GM23338 (cell line): ENCODE data around the gene CACNB2. TPM values are rescaled to one million over a fixed set of nuclear protein-coding genes. Genes with fewer than 3 reads are reported as not detected.

Experiments
- ATAC-seq: fragments of 200-7000 bp; cut with Tn5 transposase; 3 replicates; pipeline ENCODE4 v1.9.1; 2020
- DNase-seq: peaks from one replicate; pipeline ENCODE4 v3.0.0-alpha.2; 2015; ENCODE audit warnings: low spot score
- H2AFZ ChIP-seq: fragments of 200-600 bp; sonication (generic); 2 replicates; pipeline ENCODE4 v1.8.0; 2016; ENCODE audit warnings: antibody characterized with exemption, mild to moderate bottlenecking, moderate library complexity
- H3F3A ChIP-seq: fragments of 200-600 bp; sonication (generic); replicated peaks from 2 replicates; pipeline ENCODE4 v1.8.0; 2017; ENCODE audit warnings: antibody characterized with exemption, mixed run types, low read depth
- H3K27ac ChIP-seq: fragments of 200-600 bp; sonication (generic); 2 replicates; pipeline ENCODE4 v1.6.1; 2016; ENCODE audit warnings: low read depth
- H3K27me3 ChIP-seq: fragments of 200-600 bp; sonication (generic); 2 replicates; pipeline ENCODE4 v1.8.0; 2016; ENCODE audit warnings: mild to moderate bottlenecking, mixed run types, moderate library complexity; ENCODE audit not compliant: insufficient read depth
- H3K36me3 ChIP-seq: fragments of 200-600 bp; sonication (generic); 2 replicates; pipeline ENCODE4 v1.8.0; 2016; ENCODE audit warnings: mild to moderate bottlenecking; ENCODE audit not compliant: insufficient read depth
- H3K4me1 ChIP-seq: fragments of 200-600 bp; sonication (generic); 2 replicates; pipeline ENCODE4 v1.8.0; 2016; ENCODE audit warnings: mild to moderate bottlenecking, moderate library complexity; ENCODE audit not compliant: insufficient read depth
- H3K4me2 ChIP-seq: fragments of 200-600 bp; sonication (generic); 2 replicates; pipeline ENCODE4 v1.7.1; 2017; ENCODE audit warnings: mixed run types
- H3K4me3 ChIP-seq: fragments of 200-600 bp; sonication (generic); 2 replicates; pipeline ENCODE4 v1.6.1; 2016; ENCODE audit warnings: mixed run types
- H3K79me2 ChIP-seq: fragments of 200-600 bp; sonication (generic); replicated peaks from 2 replicates; pipeline ENCODE4 v1.8.0; 2017; ENCODE audit warnings: mild to moderate bottlenecking; ENCODE audit not compliant: insufficient read depth
- H3K9me2 ChIP-seq: fragments of 200-600 bp; sonication (generic); 2 replicates; pipeline ENCODE4 v1.8.0; 2017; ENCODE audit not compliant: insufficient read depth
- H4K20me1 ChIP-seq: fragments of 200-600 bp; sonication (generic); replicated peaks from 2 replicates; pipeline ENCODE4 v1.8.0; 2017; ENCODE audit warnings: mild to moderate bottlenecking; ENCODE audit not compliant: insufficient read depth
- H3K27ac Mint-ChIP-seq: 2 replicates; pipeline ENCODE4 v1.8.0; 2020; ENCODE audit warnings: inconsistent platforms, mild to moderate bottlenecking, moderate library complexity, mixed read lengths
- H3K27me3 Mint-ChIP-seq: 3 replicates; pipeline ENCODE4 v1.8.0; 2022; ENCODE audit warnings: low read depth, mild to moderate bottlenecking, moderate library complexity, mixed read lengths, inconsistent platforms; ENCODE audit not compliant: insufficient read depth, poor library complexity
- H3K36me3 Mint-ChIP-seq: 3 replicates; pipeline ENCODE4 v1.8.0; 2021; ENCODE audit warnings: low read depth, mild to moderate bottlenecking, inconsistent platforms, moderate library complexity, mixed read lengths
- H3K4me1 Mint-ChIP-seq: 3 replicates; pipeline ENCODE4 v1.8.0; 2020; ENCODE audit warnings: mild to moderate bottlenecking, inconsistent platforms, mixed read lengths
- H3K4me3 Mint-ChIP-seq: 3 replicates; pipeline ENCODE4 v1.8.0; 2021; ENCODE audit warnings: moderate library complexity, mild to moderate bottlenecking, inconsistent platforms, mixed read lengths
- H3K9me3 Mint-ChIP-seq: 3 replicates; pipeline ENCODE4 v1.8.0; 2020; ENCODE audit warnings: moderate library complexity, mild to moderate bottlenecking, inconsistent platforms, mixed read lengths
- CREB1 ChIP-seq: fragments of 250-450 bp; sonication (Bioruptor Pico); IDR thresholded peaks from 2 replicates; pipeline ENCODE4 v1.5.0; 2020; ENCODE audit warnings: low read depth, mild to moderate bottlenecking, moderate library complexity
- EZH2 ChIP-seq: fragments of 200-600 bp; sonication (generic); IDR thresholded peaks from one replicate; pipeline ENCODE4 v1.8.0; 2017; ENCODE audit warnings: antibody characterized with exemption, mild to moderate bottlenecking, low read depth; ENCODE audit not compliant: unreplicated experiment
- EZH2phosphoT487 ChIP-seq: fragments of 200-600 bp; sonication (generic); IDR thresholded peaks from one replicate; pipeline ENCODE4 v1.8.1; 2018; ENCODE audit warnings: antibody characterized with exemption; ENCODE audit not compliant: unreplicated experiment
- JUNB ChIP-seq: IDR thresholded peaks from one replicate; pipeline ENCODE4 v1.6.1; 2016; ENCODE audit warnings: antibody characterized with exemption; ENCODE audit not compliant: unreplicated experiment
- NANOG ChIP-seq: IDR thresholded peaks from 2 replicates; pipeline ENCODE4 v1.6.1; 2016; ENCODE audit warnings: antibody characterized with exemption, borderline replicate concordance
- POLR2AphosphoS5 ChIP-seq: IDR thresholded peaks from 2 replicates; pipeline ENCODE4 v1.6.1; 2016; ENCODE audit warnings: antibody characterized with exemption, low read depth
- ZNF114 ChIP-seq: fragments of 250-450 bp; sonication (Bioruptor Pico); IDR thresholded peaks from 2 replicates; pipeline ENCODE4 v1.5.0; 2020; ENCODE audit warnings: mild to moderate bottlenecking, moderate library complexity
- ZNF331 ChIP-seq: fragments of 250-450 bp; sonication (Bioruptor Pico); IDR thresholded peaks from 2 replicates; pipeline ENCODE4 v1.5.0; 2020; ENCODE audit warnings: low read depth, mild to moderate bottlenecking, moderate library complexity
- polyA plus RNA-seq: library from polyadenylated mRNA; unstranded; fragments of >200 nt; fragmentation: Nextera tagmentation; extraction: Ambion mirVana; gene quantifications from 2 replicates; pipeline ENCODE4 v1.2.1, GENCODE V29; 2016
- total RNA-seq: library from RNA; depleted of rRNA; stranded (reverse); fragments of >200 nt; shearing (Covaris generic); gene quantifications from 2 replicates; pipeline ENCODE4 v1.2.3, GENCODE V29; 2014
- TF ChIP-seq, protein P1 (sequence below), 2 experiments: fragments of 200-600 bp in 1 of 2; sonication (generic) in 1 of 2; conservative IDR thresholded peaks; 2 replicates each; pipeline versions ENCODE4 v1.5.1 to v1.6.1; 2016 to 2017; ENCODE audit warnings: antibody characterized with exemption in 2 of 2, low read depth in 2 of 2, mild to moderate bottlenecking in 2 of 2, moderate library complexity in 1 of 2
- TF ChIP-seq, protein P2 (sequence below): IDR thresholded peaks from 2 replicates; pipeline ENCODE4 v1.6.1; 2016; ENCODE audit warnings: antibody characterized with exemption
- TF ChIP-seq, protein P3 (sequence below): IDR thresholded peaks from one replicate; pipeline ENCODE4 v1.6.1; 2018; ENCODE audit warnings: antibody characterized with exemption; ENCODE audit not compliant: unreplicated experiment
- TF ChIP-seq, protein P4 (sequence below): fragments of 250-450 bp; sonication (Bioruptor Pico); IDR thresholded peaks from 2 replicates; pipeline ENCODE4 v1.5.0; 2020; ENCODE audit warnings: mild to moderate bottlenecking, moderate library complexity

Gene CACNB2
- total and polyA plus RNA-seq, 2 experiments from 2014 or later, result 5.0 to 5.9 TPM

DNA sequence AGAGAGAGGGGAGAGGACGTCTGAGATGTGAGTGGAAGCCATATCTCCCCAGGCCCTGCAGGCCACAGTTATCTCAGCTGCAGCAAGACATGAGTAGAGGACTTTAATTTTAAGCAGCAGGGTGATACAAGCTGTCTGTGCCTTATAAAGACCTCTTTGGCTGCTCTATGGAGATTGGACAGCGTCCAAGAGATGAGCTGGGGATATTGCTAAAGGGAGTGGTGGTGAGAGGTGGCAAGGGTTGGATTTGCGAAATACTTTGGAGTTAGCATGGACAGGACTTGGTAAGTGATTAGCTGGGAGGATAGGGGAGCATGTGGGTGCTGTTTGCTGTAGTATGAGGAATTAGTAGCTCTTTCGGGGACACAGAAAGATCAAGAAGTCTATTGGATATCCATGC is 191.8 kb downstream of the CACNB2 start (continued):
- TF ChIP-seq, protein P1, sequence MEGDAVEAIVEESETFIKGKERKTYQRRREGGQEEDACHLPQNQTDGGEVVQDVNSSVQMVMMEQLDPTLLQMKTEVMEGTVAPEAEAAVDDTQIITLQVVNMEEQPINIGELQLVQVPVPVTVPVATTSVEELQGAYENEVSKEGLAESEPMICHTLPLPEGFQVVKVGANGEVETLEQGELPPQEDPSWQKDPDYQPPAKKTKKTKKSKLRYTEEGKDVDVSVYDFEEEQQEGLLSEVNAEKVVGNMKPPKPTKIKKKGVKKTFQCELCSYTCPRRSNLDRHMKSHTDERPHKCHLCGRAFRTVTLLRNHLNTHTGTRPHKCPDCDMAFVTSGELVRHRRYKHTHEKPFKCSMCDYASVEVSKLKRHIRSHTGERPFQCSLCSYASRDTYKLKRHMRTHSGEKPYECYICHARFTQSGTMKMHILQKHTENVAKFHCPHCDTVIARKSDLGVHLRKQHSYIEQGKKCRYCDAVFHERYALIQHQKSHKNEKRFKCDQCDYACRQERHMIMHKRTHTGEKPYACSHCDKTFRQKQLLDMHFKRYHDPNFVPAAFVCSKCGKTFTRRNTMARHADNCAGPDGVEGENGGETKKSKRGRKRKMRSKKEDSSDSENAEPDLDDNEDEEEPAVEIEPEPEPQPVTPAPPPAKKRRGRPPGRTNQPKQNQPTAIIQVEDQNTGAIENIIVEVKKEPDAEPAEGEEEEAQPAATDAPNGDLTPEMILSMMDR (conservative IDR thresholded peaks at IDR 0.05; ENCODE audit: low read depth in 2 of 2), result no peak
- TF ChIP-seq CREB1 (CRISPR knock-in tag) (no peak), ZNF331 (CRISPR knock-in tag) (no peak), NANOG (no peak), ZNF114 (no peak), EZH2 (no peak), POLR2AphosphoS5 (no peak), JUNB (no peak), EZH2phosphoT487 (no peak)
- TF ChIP-seq, protein P2, sequence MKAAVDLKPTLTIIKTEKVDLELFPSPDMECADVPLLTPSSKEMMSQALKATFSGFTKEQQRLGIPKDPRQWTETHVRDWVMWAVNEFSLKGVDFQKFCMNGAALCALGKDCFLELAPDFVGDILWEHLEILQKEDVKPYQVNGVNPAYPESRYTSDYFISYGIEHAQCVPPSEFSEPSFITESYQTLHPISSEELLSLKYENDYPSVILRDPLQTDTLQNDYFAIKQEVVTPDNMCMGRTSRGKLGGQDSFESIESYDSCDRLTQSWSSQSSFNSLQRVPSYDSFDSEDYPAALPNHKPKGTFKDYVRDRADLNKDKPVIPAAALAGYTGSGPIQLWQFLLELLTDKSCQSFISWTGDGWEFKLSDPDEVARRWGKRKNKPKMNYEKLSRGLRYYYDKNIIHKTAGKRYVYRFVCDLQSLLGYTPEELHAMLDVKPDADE, result no peak
- TF ChIP-seq, protein P3, sequence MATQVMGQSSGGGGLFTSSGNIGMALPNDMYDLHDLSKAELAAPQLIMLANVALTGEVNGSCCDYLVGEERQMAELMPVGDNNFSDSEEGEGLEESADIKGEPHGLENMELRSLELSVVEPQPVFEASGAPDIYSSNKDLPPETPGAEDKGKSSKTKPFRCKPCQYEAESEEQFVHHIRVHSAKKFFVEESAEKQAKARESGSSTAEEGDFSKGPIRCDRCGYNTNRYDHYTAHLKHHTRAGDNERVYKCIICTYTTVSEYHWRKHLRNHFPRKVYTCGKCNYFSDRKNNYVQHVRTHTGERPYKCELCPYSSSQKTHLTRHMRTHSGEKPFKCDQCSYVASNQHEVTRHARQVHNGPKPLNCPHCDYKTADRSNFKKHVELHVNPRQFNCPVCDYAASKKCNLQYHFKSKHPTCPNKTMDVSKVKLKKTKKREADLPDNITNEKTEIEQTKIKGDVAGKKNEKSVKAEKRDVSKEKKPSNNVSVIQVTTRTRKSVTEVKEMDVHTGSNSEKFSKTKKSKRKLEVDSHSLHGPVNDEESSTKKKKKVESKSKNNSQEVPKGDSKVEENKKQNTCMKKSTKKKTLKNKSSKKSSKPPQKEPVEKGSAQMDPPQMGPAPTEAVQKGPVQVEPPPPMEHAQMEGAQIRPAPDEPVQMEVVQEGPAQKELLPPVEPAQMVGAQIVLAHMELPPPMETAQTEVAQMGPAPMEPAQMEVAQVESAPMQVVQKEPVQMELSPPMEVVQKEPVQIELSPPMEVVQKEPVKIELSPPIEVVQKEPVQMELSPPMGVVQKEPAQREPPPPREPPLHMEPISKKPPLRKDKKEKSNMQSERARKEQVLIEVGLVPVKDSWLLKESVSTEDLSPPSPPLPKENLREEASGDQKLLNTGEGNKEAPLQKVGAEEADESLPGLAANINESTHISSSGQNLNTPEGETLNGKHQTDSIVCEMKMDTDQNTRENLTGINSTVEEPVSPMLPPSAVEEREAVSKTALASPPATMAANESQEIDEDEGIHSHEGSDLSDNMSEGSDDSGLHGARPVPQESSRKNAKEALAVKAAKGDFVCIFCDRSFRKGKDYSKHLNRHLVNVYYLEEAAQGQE, result no peak

DNA sequence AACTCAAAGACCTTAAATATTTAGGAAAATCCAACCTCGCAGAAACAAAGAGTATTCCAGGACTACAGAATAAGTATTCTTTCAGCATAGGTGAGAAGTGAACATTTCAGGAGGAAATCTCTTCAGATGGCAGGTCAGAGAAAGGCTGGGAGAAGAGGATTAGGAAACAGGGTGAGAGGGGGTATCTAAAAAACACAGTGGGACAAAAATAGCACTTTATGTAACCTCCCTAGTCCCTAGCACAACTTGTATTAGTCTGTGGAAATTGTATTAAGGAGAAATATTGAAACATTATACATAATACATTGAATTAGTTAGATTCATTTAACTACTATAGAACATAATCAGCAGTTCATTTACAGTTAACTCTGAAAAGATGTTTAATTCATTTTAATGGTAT is 192.3 kb downstream of the CACNB2 start:
- Histone ChIP-seq H2AFZ (no peak overlapping the region), H3K4me1 (no peaks in the 10 kb centered on the region), H3K79me2 (no peaks in the 10 kb centered on the region), H3K4me3 (no peak overlapping the region), H3K27ac (no peak overlapping the region), H3F3A (no peaks in the 10 kb centered on the region), H3K9me2 (no peaks in the 10 kb centered on the region; the same call in 1 of the 2 replicates), H4K20me1 (no peaks in the 10 kb centered on the region), H3K4me2 (no peak overlapping the region), H3K27me3 (no peaks in the 10 kb centered on the region), H3K36me3 (no peaks in the 10 kb centered on the region)
- no peak overlapping the region for H3K4me3 Mint-ChIP-seq
- no peak for ATAC-seq
- H3K36me3 Mint-ChIP-seq, result no peaks in the 10 kb centered on the region
- 0 out of 3 replicates have a peak, but pooled peaks cover 3% of the 10 kb centered on the region for H3K4me1 Mint-ChIP-seq
- no peak overlapping the region for H3K27ac Mint-ChIP-seq
- H3K9me3 Mint-ChIP-seq, result no peaks in the 10 kb centered on the region
- H3K27me3 Mint-ChIP-seq, result no peaks in the 10 kb centered on the region
- no peak for DNase-seq
- TF ChIP-seq, protein P4, sequence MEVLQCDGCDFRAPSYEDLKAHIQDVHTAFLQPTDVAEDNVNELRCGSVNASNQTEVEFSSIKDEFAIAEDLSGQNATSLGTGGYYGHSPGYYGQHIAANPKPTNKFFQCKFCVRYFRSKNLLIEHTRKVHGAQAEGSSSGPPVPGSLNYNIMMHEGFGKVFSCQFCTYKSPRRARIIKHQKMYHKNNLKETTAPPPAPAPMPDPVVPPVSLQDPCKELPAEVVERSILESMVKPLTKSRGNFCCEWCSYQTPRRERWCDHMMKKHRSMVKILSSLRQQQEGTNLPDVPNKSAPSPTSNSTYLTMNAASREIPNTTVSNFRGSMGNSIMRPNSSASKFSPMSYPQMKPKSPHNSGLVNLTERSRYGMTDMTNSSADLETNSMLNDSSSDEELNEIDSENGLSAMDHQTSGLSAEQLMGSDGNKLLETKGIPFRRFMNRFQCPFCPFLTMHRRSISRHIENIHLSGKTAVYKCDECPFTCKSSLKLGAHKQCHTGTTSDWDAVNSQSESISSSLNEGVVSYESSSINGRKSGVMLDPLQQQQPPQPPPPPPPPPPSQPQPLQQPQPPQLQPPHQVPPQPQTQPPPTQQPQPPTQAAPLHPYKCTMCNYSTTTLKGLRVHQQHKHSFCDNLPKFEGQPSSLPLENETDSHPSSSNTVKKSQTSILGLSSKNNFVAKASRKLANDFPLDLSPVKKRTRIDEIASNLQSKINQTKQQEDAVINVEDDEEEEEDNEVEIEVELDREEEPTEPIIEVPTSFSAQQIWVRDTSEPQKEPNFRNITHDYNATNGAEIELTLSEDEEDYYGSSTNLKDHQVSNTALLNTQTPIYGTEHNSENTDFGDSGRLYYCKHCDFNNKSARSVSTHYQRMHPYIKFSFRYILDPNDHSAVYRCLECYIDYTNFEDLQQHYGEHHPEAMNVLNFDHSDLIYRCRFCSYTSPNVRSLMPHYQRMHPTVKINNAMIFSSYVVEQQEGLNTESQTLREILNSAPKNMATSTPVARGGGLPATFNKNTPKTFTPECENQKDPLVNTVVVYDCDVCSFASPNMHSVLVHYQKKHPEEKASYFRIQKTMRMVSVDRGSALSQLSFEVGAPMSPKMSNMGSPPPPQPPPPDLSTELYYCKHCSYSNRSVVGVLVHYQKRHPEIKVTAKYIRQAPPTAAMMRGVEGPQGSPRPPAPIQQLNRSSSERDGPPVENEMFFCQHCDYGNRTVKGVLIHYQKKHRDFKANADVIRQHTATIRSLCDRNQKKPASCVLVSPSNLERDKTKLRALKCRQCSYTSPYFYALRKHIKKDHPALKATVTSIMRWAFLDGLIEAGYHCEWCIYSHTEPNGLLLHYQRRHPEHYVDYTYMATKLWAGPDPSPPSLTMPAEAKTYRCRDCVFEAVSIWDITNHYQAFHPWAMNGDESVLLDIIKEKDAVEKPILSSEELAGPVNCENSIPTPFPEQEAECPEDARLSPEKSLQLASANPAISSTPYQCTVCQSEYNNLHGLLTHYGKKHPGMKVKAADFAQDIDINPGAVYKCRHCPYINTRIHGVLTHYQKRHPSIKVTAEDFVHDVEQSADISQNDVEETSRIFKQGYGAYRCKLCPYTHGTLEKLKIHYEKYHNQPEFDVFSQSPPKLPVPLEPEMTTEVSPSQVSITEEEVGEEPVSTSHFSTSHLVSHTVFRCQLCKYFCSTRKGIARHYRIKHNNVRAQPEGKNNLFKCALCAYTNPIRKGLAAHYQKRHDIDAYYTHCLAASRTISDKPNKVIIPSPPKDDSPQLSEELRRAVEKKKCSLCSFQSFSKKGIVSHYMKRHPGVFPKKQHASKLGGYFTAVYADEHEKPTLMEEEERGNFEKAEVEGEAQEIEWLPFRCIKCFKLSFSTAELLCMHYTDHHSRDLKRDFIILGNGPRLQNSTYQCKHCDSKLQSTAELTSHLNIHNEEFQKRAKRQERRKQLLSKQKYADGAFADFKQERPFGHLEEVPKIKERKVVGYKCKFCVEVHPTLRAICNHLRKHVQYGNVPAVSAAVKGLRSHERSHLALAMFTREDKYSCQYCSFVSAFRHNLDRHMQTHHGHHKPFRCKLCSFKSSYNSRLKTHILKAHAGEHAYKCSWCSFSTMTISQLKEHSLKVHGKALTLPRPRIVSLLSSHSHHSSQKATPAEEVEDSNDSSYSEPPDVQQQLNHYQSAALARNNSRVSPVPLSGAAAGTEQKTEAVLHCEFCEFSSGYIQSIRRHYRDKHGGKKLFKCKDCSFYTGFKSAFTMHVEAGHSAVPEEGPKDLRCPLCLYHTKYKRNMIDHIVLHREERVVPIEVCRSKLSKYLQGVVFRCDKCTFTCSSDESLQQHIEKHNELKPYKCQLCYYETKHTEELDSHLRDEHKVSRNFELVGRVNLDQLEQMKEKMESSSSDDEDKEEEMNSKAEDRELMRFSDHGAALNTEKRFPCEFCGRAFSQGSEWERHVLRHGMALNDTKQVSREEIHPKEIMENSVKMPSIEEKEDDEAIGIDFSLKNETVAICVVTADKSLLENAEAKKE (CRISPR knock-in tag), result no peak
